ENCODE measurements around the gene OR2V2.
"Not testable (repeated sequence)": the region's sequence is repeated elsewhere in the genome, so short reads cannot be mapped to it uniquely, and the experiment has no call there.

OR2V2 gene

GRCh38 chr5:181114844-181115778, 32.3 kb upstream of the OR2V2 start:
- DNase-seq (ENCODE audit: low spot score) = no peak

- no peak for DNase-seq (ENCODE audit: low spot score)
These were observed 29.0 kb upstream of the OR2V2 start for GRCh38 chr5:181118369-181118768.

- DNase-seq (ENCODE audit: low spot score) = no peak
These were observed 28.3 kb upstream of the OR2V2 start for GRCh38 chr5:181119105-181119504.

- no peak for DNase-seq (ENCODE audit: low spot score)
These were observed 27.1 kb upstream of the OR2V2 start for GRCh38 chr5:181120306-181120705.

GRCh38 chr5:181120761-181121160, 26.6 kb upstream of the OR2V2 start:
- no peak for DNase-seq (ENCODE audit: low spot score)

- no peak for DNase-seq (ENCODE audit: low spot score)
These were observed 25.5 kb upstream of the OR2V2 start for GRCh38 chr5:181121675-181122561.

- DNase-seq (ENCODE audit: low spot score) = no peak
These were observed 22.9 kb upstream of the OR2V2 start for GRCh38 chr5:181124526-181124925.

GRCh38 chr5:181126841-181127240, 20.5 kb upstream of the OR2V2 start:
- no peak for DNase-seq (ENCODE audit: low spot score)

- no peak for DNase-seq (ENCODE audit: low spot score)
These were observed 19.9 kb upstream of the OR2V2 start for GRCh38 chr5:181127456-181127855.

- DNase-seq (ENCODE audit: low spot score) = no peak
These were observed 19.3 kb upstream of the OR2V2 start for GRCh38 chr5:181127907-181128626.

GRCh38 chr5:181129601-181130000, 17.8 kb upstream of the OR2V2 start:
- no peak for DNase-seq (ENCODE audit: low spot score)

- not testable (repeated sequence) for DNase-seq (ENCODE audit: low spot score)
These were observed 17.3 kb upstream of the OR2V2 start for GRCh38 chr5:181130081-181130480.

GRCh38 chr5:181130832-181131496, 16.4 kb upstream of the OR2V2 start, which contains the start of gene OR2V1:
OR2V1 (minus strand) TSS chr5:181131169; CDS start chr5:181125304, 5,865 bp downstream.
- DNase-seq (ENCODE audit: low spot score) = no peak

- no peak for DNase-seq (ENCODE audit: low spot score)
These were observed 15.9 kb upstream of the OR2V2 start for GRCh38 chr5:181131514-181131913.

- no peak for DNase-seq (ENCODE audit: low spot score)
These were observed 14.3 kb upstream of the OR2V2 start for GRCh38 chr5:181133083-181133482.

- DNase-seq (ENCODE audit: low spot score) = peak; percentile 61
These were observed 13.7 kb upstream of the OR2V2 start for GRCh38 chr5:181133610-181134231.

GRCh38 chr5:181134259-181134658, 13.1 kb upstream of the OR2V2 start:
- DNase-seq (ENCODE audit: low spot score) = no peak

GRCh38 chr5:181136361-181136955, 10.9 kb upstream of the OR2V2 start:
- DNase-seq (ENCODE audit: low spot score) = no peak

GRCh38 chr5:181138258-181138657, 9.1 kb upstream of the OR2V2 start:
- DNase-seq (ENCODE audit: low spot score) = no peak

- DNase-seq (ENCODE audit: low spot score) = no peak
These were observed 6.6 kb upstream of the OR2V2 start for GRCh38 chr5:181140766-181141165.

- DNase-seq (ENCODE audit: low spot score) = no peak
These were observed 5.3 kb upstream of the OR2V2 start for GRCh38 chr5:181142054-181142453.

Data from hepatic stellate cell (primary cell).